Posterior vena cava (tissue), 2 donors: ENCODE data around the gene DLGAP4. TPM values are rescaled to one million over a fixed set of nuclear protein-coding genes. Genes with fewer than 3 reads are reported as not detected.

Experiments used
- DNase-seq: peaks from one replicate; pipeline ENCODE4 v3.0.0-alpha.2; 2020; ENCODE audit warnings: low spot score
- intact Hi-C, 2 donors: fragments of 100-400 bp; cut with DNase I; formaldehyde crosslinking; loops; one replicate each; pipeline versions ENCODE4 v1.14.1 to v1.14.2; 2022 to 2023
- total RNA-seq, 2 donors: library from RNA; stranded (reverse); fragmentation: NEBNext Ultra II Directional; extraction: Animal tissue kit (Norgen Biotek cat#: 25700); gene quantifications; one replicate each; pipeline ENCODE4 v1.2.1, GENCODE V29; 2021
- donor health status: DM: yes; HTN: yes; CAD: no.
- donor health status: DM: yes; HTN: yes; CAD: no.

The DLGAP4 gene
- total RNA-seq, 2 donors from 2014 or later = 116 to 141 TPM

DNA sequence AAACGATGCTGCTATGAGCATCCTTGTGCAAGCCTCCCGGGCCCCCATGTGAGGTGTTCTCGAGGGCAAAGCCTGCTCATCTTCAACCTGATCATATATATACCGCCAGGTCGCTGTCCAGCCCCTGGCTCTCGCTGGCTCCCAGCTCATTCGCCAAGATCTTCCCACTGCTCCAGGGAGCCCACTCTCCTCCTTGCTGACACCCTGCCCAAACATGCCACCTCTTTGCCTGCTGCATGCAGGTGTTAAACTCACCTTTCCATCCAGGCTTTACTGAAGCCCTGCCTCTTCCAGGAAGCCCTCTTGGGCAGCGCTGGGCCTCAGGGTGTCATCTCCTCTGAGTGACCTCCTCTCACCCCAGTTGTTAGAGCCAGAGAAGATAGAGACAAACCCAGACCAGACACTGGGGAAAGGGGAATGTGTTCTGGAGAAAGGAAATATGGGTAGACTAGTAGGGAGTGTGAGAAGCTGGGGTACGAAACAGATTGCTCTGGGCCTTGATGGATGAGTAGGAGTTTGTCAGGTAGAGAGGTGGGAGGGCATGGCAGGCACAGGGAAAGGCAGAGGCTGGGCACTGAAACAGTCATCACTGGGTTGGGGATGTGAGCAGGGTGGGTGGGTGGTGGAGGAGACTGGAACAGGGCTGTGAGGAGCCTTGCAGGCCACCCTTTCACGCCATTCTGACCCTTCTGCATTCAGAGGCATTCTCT is 1.2 kb upstream of the DLGAP4 start:
- intact Hi-C loops = no loop called here
- no peak for DNase-seq

DNA sequence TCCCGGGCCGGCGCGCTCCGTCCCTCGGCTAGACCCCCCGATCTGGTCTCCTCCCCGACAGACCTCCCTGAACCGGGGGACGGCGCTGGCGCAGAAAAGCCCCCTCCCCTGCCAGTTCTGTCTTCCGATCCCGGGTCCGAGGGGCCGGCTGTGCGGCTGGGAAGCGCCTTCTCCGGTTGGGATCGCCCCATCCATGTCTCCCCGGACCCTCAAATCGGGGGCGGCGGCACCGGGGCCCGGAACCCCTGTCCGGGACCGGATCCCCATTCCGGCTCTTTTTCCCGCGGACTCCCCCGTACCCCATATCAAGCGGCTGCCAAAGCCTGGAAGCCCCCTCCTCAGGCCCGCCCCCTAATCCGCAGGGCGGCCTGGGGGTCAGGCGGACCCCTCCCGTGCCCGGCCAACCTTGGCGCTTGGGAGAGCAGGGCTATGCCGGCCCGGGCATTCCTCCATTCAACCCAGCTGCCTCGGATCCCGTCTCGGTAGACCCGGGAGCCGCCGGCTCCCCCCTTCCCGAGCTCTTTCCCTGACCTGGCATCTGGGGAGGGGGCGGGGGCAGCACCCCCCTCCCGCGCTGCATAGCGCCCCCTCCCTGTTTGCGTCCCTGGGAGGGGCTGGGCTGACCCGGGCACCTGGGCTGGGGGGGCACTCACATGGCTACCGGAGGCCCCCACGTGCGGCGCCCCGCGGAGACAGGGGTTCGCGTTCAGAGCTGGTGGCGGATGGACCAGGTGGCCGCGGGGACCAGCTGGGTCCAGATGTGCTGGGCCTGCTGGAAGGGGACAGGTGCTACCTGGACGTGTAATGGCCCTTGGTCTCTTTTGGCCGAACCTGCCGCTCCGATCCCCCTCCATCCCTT is 643 bp downstream of the DLGAP4 start:
- intact Hi-C loops = no loop called here
- DNase-seq = no peak

DNA sequence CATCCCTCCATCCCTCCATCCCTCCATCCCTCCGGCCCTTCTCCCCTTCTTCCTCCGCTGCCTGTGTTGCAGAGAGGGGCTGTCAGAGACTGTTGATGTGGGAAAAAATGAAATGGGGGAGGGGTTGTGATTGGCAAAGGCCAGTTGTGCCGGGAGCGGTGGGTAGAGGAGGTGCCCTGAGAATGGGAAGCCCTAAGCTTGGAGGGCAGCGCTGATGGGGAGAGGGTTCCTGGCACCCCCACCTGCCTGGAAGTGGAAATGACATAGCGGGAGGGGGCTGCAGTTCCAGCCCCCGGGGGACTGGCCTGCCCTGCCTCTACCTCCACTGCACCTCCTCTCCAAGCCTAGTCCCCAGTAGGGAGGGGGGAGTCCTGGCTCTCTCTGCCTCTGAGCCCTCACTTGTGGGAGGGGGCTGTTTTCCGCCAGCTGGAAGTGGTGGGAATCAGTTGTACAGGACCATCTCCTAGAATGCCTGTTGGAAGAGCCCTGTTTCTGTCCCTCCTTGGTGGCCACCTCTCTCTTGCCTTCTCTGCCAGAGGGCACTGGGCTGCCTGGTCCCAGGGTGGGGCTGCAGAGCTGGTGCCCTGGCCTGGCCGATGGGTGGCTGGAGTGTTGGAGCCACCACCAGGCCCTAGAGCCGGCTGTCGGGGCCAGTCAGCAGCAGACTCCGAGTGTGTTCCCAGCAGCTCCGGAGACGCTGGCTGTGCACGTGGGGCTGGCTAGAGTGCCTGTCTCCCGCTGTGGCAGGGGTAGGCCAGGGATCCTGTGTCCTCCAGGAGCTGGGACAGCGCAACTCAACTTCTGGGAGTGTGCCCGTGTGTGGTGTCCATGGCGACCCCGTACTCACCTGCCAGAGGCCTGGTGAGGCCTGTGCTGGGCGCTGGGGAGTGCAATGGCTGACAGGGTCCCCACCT is 1.5 kb downstream of the DLGAP4 start:
- no peak for DNase-seq
- intact Hi-C loops = no loop called here

DNA sequence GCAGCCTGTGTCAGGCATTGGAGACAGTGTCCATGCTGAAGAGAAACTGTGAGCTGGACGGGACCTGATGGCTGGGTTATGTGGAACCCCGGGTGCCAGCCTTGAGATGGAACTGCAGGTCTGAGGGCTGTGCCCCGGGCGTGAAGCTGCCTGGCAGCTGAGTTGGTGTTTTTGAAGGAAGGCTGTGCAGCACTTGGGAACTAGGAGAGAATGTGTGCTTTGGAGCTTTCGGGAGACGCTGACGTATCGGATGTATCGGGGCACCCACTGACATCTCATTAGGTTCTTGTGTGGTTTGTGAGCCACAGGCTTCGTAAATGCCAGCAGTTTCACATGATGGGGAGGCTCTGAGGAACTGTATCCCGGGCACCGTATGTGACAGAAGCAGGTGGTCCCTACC is 2.2 kb downstream of the DLGAP4 start:
- intact Hi-C loops = no loop called here
- no peak for DNase-seq

DNA sequence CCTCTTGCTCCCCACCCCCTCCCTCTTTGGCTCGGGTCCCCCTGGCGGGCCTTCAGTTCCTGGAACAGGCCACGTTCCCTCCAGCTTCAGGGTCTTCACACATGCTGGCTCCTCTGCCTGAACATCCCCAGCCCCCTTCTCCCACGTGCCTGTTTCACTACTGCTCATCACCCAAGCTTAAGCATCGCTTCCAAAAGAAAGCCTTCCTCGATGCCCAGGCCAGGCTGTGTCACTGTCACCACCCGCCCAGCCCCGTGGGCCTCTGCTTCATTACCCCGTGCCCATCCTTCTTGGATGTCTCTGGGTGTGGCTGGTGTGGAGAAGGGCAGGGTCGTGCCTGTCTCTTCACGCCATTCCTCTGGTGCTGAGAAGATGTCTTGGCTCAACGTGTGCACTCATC is 2.8 kb downstream of the DLGAP4 start:
- no peak for DNase-seq
- intact Hi-C loops = no loop called here

DNA sequence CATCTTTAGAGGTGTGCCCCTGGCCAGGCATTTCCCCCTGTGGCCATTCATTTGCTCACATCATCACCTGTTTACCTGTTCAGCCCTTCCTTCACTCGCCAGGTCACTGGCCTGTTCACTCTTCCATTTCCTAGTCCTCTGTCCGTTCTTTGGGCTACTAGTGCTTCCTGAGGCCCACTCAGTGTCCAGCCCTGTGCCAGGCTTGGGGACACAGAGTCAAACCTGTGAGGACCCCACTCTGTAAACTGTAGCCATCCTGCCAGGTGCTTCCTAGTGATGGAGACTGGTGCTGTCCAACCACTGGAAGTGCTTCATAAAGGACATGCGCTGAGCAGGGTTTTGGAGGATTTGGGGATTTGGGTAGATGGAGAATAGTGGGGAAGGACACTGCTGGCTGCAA is 3.5 kb downstream of the DLGAP4 start:
- DNase-seq = no peak
- intact Hi-C loops = no loop called here

DNA sequence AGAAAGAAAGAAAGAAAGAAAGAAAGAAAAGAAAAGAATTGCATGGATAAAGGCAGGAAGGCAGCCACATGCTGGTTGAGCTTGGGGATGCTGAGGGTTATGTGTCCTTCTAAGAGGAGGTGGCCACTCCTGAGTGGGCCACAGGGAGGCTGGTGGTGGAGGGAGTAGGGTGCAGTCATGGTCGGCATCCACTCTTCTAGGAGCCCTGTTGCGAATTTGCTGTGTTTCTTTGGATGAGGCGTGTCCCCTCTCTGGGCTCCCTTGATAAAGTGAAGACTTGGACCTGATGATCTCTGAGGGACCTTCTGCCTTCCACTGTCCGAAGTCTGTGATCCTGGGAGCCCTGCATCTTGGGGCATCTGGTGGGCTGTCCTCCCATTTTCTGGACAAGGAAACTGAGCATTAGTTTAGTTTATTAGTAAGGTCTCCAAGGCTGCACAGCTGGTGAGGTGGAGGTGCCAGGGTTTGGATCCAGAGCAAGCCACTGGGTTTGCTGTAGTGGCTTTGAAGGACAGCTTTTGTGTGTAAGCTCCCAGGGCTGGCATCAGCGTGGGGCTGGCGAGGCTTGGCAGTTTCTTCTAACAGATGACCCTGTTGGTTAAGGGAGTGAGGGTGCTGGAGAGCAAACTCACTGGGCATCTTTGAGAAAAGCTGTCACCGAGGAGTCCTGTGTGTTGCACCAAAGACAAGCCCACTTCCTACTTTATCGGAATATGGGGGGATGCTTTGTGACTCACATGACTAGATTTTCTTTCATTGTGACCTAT is 4.3 kb downstream of the DLGAP4 start:
- intact Hi-C loops = no loop called here
- no peak for DNase-seq

DNA sequence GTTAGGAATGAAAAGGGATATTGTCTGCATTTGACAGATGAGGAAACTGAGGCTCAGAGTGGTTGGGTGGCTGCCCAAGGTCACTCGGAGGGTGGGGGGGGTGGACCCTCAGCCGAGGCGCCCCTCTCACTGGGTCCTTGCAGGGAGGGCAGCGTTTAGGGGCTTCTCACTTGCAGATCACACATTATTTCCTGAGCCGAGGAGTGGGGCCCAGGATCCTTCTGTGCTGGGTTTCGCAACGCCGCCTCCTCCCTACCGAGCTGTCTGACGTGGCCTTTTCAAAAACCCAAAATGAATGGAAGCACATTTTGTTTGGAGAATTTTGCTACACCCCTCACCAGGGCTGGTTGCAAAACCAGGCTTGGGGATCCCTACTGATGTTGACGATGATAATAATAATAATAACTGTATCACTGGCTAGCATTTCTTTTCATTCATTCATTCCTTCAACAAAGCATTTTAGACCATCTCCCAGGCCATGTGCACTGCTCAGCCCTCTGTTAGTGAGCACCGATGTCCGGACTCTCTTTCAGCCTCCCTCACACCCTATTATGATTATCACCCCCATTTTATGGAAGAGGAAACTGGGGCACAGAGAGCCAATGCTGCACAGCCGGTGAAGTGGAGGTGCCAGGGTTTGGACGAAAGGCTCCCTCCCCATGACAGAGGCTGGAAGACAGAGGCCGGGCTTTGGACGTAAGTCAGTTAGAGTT is 5.2 kb downstream of the DLGAP4 start:
- intact Hi-C loops = no loop called here
- no peak for DNase-seq

DNA sequence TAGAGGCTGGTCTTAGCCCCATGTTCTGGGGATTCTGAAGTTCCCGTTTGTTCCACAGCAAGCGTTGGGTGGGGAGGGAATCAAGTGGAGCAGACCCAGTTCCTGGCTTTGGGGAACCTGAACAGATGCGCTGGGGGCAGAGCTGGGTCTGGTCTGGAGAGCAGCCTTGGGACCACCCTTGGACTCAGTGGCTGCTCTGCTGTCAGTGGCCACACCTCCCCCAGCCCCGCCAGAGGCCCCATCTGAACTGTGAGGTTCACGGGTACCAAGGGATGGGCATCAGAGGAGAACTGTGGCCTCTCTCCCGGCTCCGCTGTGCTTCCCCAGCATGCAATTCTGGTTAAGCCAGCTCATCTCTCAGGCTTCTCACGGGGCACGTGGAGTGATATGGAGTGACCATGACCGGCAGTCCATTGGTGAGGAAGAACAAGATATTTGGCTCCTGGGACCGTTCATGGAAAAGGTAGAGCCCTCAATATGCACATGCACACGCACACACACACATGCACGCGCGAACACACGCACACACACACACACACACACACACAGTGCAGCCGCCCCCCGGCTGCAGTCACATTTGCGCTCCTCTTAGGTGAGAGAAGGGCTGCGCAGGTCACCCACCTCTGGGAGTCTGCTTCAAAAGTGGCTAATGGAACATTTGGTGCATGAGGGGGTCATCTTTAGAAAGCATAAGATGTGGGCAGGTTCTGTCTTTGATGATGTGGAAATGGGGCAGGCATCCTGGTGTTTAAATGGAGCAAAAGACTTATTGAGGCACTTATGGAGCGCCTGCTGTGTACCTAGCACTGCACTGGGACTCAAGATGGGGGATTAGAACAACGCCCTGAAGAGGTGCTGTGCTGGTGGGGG is 6.0 kb downstream of the DLGAP4 start:
- no peak for DNase-seq
- intact Hi-C loops = no loop called here

DNA sequence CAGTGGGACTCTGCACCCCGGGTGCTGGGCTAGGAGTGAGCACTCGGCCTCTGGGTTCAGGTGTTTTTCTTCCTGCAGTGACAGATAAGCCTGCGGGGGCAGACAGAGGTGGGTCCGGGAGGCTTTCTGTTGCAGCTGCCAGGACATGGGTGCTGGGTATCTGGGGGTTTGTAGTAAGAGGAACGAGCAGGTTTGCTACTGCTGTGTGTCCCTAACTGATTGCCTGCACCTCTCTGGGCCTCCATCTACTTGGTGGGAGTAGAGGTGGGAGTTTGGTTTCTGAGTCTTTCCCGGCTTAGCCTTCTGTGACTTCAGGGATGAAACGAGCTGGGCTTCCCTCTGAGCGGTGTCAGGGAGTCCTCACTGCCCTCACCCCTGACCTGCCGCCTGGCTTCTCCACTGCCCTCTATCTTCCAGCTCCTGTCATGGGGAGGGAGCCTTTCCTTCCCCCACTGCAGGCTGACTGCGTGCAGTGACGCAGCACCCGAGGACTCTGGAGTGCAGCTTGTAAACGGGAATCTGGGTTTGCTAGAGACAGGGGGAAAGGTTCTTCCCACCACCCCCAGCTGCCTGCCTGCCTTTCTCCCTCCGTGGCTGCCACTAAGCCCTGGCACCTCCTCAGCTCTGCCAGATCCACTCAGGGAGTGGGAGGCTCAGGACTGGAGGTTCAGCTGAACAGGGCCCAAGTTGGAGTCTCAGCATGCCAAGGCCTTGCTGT is 6.7 kb downstream of the DLGAP4 start:
- intact Hi-C loops = no loop called here
- no peak for DNase-seq

DNA sequence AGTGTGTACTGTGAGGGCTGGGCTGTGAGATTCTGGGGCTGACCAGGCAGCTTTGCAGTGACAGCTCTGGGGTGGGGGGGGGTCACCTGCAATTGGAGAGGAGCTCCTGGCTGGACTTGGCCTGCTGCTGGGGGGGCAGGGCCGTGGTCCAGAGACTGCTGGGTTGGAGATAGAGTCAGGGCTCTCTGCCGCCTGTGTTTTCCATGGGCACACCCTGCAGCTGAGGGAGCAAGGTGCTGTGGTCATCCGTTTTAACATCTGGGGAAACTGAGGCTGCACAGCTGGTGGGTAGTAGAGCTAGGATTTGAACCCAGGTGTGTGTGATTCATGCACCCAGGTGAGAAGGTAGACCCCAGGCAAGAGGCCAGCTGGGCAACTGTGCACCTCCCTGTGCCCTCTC is 7.3 kb downstream of the DLGAP4 start:
- no peak for DNase-seq
- intact Hi-C loops = no loop called here

DNA sequence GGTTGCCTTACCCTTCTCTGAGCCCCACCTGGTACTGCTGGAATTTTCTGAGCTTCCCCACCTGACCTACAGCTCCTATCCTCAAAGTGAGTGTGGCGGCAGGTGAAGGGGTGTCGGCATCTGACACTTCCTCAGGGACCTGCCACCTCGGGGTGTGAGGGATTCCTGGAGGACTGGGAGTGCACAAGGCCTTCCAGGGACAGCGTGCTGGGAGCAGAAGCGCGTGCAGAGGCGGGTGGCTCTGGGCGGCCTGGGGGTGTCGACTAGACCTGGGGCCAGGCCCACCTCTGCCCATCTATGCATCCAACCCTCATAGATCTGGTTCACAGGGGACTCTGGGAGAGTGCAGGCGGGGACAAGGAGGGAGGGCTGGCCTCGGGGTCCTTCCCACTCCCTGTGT is 7.8 kb downstream of the DLGAP4 start:
- intact Hi-C loops = no loop called here
- DNase-seq = peak; percentile 31

DNA sequence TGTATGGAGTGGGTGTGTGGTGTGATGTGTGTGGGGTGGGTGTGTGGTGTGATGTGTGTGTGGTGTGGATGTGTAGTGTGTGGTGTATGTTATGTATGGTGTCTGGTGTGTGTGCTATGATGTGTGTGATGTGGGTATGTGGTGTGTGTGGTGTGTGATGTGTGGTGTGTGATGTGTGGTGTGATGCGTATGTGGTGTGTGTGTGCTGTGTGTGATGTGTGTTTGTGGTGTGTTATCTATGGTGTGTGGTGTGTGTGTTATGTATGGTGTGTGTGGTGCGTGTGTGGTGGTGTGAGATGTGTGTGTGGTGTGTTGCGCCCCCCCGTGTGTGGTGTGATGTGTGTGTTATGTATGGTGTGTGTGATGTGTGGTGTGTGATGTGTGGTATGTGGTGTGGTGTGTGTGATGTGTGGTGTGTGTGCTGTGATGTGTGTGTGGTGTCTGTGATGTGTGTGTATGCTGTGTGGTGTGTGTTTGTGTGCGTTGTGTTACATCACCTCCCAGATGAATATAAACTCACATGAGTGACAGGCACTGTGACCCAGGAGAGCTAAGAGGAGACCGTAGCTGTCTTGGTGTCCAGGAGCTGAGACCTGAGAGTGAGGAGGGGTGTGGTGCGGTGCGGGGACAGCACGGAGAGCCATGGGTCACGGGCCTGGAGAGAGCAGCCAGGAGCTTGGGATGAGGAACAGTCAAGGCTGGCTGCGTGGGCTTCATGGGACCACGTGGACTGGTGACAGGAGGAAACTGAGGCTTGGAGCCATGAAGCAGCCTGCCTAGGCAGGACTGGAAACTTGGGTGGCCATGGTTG is 8.8 kb downstream of the DLGAP4 start:
- no peak for DNase-seq

DNA sequence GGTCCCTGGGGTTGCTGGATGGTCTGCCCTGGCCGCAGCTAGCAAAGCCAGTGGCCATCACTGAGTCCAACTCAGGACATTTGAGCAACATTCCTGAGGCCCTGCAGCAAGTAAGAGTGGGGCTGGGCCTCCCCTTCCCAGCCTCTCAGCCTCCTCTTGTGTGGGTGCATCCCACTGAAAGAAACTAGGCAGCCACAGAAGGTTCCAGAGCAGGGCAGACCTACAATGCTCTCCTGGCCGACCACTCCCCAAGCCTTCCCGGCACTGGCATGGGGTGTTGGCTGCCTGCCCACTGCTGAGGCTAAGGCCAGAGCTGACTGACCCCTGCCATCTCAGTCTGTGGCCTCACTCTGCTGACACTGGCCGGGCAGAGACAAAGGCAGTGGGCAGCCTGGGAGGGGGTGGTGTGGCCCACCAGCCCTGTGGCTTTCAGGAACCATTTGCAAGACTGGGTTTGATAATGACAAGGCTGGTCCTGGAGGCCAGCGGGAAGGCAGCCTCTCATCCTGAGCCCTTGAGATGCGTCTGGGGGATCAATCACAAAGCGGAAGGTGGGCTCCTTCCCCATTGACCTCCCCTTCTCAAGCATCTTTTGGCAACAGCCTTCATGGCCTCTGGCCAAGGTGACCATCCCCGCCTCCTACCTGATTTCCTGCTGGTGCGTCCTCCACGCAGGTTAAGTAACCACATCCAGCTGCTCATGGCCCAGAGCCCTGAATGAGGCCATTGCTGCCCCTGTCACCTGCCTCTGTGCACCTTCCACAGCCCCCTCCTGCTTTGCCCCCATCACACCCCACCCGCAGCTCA is 9.6 kb downstream of the DLGAP4 start:
- intact Hi-C loops = no loop called here
- peak; percentile 75 for DNase-seq

More for the DNA sequence above, 8.8 kb downstream of the DLGAP4 start:
- intact Hi-C loops = no loop called here

DNA sequence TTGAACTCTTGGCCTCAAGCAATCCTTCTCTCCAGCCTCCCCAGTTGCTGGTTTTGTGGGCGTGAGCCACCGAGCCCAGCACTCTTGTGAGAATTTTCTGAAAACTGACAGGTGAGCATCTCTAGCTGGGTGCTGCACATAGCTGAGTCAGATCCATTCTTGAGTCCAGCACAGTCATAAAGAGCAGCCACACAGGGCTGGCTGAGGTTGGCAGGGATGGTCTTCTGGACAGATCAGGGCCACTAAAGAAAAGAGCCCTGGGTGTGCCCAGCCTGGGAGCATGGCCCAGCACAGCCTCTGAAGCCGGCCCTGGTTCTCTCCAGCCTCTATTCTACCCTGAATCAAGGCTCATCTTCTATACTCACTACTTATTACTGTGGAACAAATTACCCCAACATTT is 11.5 kb downstream of the DLGAP4 start:
- peak; percentile 38 for DNase-seq
- intact Hi-C loops = no loop called here
